GM19452 (cell line): ENCODE measurements around the gene LSS.

Source experiments
- ATAC-seq: cut with Tn5 transposase; IDR thresholded peaks from one replicate; pipeline ENCODE4 v1.9.1; 2021; ENCODE audit not compliant: unreplicated experiment

Gene LSS

DNA sequence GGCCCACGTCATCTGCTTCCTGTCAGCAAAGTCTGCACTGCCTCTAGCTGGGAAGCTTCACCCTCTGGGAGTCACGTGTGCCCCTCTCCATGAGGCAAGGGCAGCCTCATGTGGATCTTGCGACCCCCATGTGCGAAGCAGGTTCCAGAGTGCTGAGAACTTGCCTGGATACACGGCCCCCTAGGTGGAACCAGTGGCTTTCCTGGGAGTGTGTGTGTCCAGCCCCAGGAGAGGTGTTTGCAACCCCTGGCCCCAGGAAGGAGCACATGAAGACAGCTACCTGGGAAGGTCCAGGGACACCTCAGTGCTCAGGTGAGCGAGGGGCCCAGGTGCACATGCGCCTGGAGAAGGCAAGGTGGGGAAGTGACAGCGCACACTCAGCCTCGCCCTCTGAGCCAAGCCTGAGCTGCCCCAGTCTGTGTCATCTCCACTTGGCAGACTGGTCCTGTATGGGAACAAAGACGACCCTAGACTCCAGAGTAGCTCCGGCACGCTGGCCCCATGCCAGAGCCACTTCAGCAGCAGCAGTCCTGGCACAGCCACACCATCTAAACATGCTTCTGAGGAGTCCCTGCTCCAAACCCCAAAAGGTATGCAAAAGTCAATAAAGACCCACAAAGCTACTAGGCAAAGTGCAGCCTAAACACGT, 8.9 kb downstream of the LSS start:
- no peak for ATAC-seq

DNA sequence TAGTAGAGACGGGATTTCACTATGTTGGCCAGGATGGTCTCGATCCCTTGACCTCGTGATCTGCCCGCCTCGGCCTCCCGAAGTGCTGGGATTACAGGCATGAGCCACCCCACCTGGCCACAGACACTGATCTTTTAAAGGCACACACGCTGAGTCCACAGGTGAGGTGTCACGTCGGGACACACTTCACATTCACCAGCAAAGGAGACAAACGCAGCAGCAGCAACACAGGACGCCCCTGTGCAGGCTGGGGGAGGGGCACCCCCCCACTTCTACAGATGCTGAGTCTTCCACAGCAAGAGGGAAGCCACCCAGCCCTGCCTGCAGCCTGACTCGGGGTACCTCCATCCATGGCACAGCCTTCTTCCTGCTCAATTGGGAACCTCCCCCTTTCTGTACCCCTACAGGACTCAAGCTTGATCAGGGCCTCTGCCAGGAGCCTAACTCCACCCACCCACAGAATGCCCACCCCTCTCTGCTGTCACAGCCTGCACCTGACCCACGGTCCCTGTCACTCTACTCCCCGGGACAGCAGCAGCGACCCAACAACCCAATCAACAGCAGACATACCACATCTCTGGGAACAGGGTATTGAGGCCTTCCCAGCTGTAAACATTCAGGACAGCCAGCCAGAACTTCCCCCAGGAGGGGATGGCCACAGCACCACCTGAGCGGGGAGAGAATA, 9.5 kb downstream of the LSS start:
- ATAC-seq: no peak

DNA sequence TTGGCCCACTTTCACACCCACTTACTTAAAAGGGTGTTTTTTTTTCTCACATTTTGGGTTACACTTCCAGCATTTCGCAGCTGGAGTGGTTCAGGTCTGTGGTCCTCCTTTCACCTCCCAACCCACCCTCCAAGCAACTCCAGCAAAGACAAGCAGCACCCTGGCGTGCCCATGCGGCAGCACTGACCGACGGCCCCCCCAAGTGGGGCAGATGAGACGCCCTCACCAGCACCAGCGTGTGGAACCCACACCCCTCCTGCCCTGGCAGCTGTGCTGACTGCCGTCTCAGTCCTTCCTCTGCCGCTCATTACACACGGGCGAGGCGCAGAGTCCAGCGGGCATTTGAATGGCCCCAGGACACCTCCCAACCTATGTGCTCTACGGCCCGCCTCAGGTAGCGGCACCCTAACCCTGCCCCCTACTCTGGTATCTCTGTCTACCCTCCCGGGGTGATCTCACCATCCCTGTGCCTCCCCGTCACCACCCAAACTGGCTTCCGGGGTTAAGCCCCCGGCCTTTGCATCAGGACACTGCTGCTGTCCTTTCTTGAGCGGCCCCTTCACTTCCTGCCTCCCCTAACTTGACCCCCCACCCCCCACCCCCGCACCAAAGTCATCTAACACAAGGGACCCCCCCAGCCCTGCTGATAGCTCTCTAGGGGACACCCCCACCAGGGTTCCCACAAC, 10.9 kb downstream of the LSS start:
- ATAC-seq: no peak

DNA sequence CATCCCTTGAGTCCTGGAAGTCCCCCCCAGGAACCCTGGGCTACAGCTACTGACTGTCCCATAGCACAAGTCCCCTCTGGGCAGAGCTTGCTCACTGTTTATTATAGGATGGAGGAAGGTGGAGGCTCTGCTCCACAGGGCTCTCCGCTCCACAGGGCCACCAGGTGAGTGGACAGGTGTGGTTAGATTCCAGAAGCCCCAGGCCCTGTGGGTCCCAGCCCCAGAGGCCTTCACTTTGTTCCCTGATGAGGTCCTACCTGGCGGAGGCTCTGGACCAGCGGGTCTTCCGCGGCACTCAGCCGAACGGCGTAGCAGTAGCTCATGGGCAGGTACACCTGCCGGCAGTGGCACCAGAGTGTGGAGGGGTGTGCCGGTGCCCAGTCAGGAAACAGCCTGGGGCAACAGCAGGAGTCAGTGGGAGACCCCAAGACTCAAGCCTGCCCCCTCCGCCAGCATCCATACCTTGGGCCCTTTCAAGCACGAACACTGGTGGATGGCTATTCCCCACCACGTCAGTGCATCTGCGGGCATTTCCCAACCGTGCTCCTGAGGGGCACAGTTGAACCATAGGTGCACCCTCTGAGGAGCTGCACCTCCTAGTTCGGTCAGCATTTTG, 12.3 kb downstream of the LSS start:
- ATAC-seq: no peak

DNA sequence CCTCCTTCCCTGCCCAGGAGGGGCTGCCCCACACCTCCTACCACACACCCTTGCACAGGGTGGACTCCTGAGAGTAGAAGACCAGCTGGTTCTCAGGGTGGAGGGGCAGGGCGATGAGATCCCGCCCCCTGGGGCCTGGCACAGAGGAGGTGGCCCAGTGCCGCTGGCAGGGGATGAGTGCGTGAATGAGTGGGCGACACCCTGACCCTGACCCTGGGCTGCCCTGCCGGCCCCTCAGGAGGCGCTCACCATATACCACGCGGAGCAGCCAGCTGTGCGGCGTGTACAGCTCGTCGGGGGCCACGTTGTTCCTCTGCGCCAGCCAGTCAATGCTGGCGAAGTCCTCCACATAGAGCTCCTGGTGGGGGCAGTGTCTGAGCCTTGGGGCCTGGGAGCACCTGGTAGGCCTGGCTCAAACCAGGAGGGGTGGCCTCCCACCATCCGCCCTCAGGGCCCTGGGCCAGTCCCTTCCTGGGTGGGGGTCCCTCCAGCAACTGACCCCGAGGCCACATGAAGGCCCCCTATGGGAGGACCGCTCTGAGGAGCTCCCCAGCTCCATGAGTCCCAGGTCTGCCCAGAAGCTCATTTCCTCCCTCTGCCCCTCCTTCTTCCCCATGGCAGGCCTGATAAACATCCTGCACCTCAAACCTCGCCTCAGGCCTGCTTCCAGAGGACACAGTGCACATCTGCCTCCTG, 13.0 kb downstream of the LSS start:
- ATAC-seq: no peak

DNA sequence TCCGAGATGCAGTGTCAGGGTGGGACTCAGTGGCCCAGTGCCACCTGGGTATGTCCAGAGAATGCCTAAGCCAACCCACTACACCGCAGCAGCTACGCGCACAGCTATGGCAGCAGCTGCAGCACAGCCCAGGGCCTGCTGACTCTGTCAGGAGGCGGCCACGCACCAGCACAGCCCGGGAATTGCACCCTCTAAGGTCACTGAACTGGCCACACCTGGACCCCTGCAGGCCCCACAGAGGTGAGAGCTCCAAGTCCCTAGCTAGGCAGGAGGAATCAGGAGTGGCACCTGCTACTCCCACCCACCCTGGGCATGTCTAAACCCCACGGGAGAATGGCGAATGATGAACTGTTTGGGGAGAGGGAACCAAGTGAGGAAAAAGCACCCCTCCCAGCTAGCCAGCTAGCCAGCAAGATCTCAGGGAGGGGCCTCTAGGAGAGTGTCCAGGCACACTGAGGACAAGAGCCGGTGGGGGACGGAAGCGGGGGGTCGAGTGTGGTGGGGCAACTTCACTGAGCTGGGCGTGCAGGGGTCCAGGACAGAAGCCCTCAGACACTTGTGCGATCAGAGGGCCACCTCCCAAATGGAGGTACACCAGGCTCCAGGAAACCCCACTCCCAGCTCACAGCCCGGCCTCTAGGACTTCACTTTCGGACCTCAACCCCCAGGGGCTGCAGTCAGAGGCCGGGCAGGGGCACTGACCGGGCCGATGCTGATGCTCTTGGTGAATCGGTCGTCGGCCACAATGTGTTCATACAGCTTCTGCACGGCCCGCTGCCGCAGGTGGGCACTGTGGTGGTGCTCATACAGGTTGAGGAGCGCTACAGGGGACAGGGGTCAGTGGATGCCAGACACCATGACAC, 13.9 kb downstream of the LSS start:
- ATAC-seq: no peak

DNA sequence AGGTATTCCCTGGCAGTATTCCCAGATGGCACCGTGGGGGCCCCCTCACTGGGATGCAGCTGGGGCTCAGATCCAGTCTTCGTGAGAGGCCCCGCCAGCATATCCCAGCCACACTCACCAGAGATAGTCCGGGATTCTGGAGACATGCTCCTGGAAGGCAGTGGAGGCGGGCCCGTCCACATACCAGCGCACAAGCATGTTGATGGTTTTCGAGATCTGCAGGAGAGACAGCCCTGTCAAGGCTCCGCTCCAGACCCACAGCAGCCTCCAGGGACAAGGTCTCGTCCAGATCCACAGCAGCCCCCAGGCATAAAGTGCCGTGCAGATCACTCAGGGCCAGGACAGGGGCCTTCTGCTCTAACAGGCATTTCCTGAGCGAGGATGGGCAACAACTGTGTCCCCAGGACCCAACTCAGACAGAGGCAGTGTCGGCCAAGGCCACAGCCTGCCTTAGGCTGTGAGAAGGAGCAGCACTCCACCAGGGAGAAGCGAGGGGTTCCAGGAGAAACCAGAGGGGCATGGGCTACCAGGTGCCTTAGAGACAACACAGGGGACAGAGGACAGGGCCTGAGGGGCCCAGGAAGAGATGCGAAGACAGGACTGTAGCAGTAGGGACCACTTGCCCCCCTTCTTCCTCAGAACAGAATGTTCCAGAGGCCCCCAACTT, 14.8 kb downstream of the LSS start:
- no peak for ATAC-seq

DNA sequence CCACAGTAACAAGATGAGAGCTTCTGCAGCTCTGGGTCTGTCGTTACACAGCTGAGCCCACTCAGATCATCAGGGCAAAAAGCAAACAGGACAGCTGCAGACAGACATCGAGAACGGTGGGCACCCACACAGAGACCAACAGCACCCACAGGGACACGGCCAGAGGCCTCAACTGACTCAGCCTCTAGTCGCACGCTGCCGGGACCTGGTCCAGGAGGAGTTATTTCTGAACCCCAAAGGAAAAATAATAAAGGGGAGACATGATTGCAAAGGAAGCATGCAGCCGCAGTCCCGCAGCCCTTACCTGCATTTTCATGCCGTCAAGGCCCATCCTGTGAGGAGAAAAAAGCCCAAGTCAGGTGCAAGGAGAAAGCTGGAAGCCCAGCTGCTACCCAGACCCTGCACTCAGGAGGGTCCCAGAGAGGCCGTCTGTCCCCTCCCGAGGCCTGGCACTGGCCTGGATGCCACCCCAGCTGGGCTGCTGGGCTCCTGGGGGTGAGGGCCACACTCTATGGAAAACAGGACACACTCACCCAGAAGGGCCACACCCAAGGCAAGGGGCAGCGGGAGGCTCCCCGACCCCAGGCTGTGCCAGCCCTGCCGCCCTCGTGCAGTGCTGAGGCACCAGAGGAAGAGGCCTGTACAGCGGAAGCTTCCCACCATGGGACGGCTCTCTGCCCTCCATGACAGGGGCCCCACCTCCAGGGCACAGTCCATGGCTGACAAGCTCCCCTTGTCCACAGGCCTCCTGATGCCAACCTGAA, 15.7 kb downstream of the LSS start:
- ATAC-seq: no peak

DNA sequence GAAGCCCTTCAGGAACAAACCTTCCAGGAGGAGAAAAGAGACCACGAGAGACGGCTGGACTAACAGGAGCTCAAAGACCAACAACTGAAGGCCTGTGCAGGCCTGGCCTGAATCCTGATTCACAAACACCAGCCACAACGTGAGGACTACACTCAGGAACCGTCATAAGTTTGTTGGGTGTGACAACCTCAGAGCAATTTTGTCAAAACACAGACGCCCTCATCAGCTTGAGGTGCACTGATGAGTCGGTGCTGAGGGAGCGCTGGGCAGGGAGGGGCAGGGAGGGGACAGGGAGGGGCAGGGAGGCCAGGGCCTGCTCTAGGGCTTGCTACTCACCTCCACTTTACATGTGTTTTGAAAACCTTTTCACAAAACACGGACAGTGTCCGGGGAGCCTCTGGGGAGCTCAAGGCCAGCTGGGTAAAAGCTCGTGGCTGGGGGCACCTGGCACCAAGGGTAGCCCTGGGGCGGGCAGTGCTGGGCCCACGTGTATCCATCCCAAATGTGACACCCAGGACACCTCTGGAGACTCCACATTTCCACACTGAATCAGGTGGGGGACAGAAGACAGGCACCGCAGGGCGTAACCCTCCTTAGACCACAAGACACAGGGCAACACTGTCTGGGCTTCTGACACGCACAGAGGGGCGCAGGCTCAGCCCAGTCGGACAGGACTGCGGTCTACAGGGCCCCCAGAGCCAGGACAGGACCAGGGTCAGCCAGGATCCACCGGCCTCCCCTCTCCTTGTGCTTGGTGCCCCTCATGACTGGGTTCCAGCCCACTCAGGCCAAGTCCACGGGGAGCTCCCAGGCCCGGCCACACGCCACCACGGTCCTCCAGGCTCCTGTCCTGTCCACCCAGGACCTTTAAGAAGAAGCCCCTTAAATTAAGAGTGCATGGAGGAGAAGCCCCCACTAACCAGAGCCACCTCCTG, 16.5 kb downstream of the LSS start:
- no peak for ATAC-seq

DNA sequence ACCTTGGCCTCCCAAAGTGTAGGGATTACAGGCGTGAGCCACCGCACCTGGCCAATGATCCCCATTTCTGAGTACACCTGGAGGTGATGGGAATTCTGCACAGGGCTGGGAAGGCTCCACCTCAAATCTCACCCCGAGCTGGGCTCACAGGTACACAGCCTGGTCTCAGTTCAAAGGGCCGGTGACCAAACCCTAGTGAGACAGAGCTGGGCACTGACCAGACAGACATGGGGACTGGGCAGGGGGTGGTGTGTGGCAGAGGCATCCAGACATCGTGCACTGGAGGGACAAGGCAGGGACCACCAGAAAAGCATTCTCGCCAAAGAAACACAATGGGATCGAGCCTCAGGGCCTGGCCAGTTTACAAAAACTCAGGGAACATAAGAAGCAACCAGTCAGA, 17.2 kb downstream of the LSS start:
- ATAC-seq: no peak

DNA sequence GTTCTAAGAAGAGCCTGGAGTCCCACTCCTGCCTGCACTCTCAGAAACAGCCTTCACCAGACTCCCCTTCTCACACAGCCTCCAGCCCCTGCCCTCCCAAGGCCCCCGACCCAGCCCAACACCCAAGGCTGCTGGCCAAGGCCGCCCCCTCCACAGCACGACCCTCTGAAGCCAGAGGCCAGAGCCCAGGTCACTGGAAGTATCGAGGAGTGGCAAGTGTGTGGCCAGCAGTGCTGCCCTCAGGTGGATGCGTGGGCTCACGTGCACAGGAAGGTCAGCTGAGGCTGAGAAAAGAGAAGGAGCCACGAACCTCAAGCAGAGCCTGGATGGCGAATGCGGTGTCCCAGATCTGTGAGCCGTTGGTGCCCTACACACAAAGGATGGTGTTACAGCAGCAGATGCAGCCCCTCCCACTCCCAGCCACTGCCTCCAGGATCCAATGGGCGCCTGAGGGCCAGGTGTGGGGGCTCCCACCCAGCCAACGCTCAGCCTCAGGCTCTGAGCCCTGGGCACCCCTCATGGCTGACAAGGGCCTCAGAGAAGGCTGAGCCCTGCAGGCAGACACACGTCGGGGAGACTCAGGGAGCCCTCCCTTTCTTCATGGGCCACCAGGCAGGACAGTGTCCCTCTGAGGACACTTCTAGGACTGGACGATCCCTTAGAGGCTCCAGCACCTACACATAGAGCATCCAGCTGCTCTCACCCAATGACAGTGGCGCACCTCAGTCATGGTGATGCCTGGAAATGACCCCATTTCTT, 18.0 kb downstream of the LSS start:
- ATAC-seq: no peak

DNA sequence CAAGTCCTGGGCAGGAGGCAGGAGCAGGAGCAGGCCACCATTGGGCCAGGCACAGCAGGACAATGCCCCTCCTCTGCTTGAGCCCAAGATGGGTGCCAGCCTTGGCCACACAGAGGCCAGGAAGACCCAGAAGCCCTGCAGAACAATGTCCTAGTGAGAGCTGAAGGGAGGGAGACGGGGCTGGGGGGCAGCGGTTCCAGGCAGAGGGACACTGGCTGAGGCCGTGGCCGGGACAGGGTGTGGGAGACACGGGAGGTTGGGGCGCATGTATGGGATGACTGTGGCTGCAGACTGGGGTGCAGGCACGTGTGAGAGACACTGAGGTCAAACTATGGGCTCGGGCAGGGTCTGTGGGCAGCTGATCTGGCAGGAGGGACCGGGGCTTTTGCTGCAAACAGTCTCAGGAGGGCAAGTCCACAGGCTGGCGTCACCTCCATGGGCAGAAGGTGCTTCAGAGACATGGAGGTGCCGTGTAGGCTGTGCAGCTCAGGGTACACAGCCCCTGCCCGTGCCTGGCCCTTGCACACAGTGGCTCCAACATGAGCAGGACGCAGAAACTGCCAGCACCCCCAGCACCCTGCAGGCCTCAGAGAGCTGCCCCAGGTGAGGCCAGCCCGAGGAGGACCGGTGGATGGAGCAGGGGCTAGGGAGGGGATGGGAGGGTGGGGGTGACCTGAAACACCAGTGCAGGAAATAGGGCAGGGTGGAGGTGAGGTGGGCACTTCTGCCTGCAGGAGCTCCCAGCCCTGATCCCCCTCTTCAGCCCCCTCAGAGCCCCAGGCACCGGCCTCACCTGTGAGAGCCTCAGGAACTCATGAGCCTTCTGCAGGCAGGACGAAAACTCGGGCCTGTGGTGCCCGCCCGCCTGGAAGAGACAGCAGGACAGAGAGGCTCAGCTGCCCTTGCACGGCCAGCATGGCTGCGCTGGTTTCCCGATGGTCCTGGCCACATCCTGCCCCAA, 19.5 kb downstream of the LSS start:
- ATAC-seq: no peak

DNA sequence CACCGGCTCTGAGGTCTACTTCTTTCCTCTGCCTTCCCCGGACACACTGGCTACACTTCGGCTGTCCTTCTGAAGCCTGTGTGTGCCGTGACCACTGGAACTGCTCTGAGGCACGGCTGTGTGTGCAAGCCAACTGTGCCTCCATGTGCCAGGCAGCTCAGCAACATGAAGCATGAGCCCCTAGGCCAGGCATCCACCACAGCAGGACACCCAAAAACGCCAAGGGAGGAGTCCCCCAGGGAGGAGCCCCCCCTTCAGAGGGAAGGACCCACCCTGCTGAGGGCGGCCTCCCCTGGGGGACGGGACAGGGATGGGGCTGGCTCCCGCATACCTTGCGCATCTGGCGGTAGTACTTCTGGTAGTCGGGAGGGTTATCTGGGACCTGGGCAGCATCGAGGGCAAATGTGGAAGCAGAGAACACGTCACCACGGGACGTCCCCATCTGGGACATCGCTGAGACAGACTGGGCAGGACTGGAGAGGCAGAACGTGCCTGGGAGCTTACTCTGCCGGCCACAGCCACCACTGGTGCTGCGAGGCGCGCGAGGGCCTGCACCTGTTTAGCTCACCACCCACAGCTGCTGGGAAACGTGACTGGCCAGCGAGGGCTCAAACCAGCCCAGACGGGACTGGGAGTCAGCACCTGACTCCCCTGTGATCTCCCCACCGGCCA, 20.5 kb downstream of the LSS start:
- ATAC-seq: no peak

DNA sequence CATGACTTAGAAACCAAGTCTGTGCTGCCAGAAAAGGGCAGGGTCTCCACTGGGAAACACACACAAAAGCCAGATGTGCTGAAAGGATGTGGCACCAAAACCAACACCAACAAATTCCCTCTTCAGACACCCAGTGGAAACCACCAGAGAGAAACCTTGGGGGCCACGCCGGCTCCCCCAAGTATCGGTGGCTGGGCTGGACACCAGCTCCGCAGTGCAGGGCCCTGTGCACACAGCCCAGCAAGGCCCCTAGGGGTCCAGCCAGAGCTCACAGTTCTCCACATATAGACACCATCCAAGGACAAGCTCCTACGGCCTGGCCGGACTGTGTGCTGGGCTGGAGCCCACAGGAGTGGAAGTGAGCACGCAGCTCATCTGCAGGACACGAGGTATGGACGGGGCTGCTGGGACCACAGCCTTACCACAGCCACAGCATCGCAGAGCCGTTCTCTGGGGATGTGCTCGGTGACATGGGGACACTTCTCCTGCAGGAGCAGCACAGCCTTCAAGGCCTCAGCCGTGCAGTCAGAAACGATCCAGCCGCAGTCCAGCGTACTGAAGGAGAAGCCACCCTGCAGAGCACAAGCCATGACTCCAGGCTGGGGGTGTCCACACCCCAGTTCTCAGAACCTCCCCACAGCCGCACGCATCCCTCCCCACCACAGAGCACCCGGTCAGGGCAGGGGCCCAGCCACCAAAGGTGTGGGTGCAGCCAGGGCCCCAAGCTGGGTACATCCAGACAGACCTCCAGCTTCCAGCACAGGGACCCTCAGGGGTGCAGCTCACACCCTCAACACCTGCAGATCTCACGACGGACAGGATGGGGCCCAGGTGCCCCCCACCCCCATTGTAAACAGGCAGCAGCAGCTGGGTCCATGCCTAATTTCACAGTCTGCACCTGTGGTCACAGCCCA, 21.3 kb downstream of the LSS start:
- no peak for ATAC-seq
